Stimulated activated CD4-positive, alpha-beta T cell treated with anti-CD3 and anti-CD28 coated beads, Interleukin-2, amount 100 ng/mL, for 48 hours (primary cell): ENCODE results near the gene APOC1.
A peak's percentile ranks its signal among the peaks of the same experiment; 100 is the strongest.
"Not testable (repeated sequence)": the region's sequence is repeated elsewhere in the genome, so short reads cannot be mapped to it uniquely, and the experiment has no call there.

Experiments
- DNase-seq, 2 donors: peaks; one replicate each; pipeline ENCODE4 v3.0.0-alpha.2; 2020

The APOC1 gene

DNA sequence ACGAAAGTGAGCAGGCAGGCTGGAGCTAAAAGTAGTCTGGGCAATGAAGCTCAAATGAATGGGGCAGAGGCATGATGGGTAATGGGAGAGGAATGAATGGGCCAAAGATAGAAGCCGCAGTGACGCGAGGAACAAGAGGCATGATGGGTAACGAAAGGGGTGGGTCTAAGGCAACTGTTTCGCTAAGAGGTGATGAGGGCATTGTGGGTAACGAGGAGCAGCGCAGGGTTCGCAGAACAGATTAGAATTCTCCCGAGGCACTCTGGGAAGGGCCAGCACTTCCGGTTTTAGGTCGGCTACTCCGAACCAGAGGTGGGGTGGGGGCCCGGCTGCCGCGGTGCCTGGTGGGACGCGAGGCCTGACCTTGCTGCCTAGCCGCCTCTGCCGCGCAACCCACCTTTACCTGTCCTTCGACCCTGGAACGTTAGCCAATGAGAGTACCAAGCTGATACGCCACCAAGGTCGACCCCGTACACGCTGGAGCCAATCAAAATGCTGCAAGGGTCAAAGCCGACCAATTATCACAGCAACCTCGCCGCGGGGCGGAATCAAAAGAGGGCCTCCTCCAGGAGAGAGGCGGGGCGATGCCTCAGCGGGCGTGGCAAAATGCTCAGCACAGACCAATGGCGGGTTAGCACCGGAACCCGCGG, 23.9 kb upstream of the APOC1 start:
- DNase-seq, result no peak

DNA sequence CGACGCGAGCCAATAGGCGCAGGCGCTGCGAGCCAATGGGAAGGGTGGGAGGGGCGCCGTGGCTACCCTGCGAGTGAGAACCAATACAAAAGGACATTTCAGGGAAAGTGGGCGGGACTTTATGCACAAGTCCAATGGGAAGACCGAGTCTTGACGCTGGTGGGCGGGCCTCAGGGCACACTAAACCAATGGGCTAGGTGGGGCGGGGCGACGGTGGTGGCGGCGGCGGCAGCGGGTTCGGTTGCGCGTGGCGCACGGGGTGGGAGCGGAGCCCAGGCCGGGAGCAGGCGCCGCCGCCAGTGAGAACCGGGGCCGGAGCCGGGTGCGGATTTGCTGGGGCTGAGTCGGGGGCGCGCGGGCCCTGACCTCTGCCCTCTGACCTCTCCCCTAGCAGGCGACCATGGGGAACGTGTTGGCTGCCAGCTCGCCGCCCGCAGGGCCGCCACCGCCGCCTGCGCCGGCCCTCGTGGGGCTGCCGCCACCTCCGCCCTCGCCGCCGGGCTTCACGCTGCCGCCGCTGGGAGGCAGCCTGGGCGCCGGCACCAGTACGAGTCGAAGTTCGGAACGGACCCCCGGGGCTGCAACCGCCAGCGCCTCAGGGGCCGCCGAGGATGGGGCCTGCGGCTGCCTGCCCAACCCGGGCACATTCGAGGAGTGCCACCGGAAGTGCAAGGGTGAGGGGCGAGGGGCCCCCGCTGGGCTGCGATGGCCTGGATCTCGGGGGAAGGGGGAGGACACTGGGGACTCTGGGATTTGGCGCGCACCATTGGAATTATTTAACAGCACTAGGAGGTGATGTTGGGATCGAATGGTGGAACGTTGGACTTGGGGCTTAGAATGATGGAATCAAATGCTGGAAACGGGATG, 23.2 kb upstream of the APOC1 start, which contains the start of gene TOMM40:
Gene TOMM40, plus strand, starts transcription at position 239 of the 867 bp plus-strand sequence. Its CDS starts 162 bp downstream, at position 401.
- DNase-seq, result peak; percentile 99

DNA sequence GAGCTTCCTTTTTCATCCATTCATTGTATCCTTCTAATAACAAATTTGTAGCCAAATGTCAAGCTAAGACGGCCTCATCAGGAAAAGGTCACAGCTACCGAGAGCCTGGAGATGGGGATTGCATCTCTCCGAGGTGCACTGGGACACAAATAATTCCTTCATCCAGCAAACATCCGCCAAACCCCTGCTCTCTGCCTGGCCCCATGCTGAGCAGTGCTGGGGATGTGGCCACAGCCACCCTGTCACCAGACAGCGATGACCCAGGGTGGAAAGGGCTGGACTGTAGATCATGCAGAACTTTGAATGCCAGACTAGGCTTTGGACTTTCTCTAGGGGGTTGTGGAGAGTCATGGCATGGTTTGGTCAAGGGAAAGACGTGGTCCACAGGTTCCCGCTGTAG, 21.5 kb upstream of the APOC1 start:
- no peak for DNase-seq

DNA sequence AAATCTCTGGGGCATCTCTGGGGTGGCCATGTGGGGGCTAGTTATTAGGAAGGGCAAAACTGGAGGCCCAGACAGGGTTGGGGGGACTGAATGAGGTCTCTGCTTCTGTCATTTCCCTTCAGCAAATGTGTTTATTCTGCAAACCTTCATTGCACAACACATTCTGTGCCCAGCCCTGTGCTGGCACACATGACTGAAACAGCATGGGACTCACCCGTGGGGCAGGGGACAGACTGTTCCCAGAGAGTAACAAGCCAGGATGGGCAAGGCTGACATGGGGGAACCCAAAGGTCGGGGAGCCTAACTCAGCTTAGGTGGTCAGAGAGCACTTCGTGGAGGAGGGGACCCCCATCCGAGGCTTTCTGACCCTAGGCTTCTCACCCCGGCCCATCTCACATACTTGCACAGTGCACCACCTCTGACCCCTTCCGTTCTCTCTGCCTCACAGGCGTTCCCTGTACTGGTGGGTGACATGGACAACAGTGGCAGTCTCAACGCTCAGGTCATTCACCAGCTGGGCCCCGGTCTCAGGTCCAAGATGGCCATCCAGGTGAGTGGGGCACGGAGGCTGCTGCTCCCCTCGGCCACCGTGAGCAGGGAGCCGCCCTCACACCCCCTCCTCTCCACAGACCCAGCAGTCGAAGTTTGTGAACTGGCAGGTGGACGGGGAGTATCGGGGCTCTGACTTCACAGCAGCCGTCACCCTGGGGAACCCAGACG, 20.9 kb upstream of the APOC1 start:
- DNase-seq, result no peak

DNA sequence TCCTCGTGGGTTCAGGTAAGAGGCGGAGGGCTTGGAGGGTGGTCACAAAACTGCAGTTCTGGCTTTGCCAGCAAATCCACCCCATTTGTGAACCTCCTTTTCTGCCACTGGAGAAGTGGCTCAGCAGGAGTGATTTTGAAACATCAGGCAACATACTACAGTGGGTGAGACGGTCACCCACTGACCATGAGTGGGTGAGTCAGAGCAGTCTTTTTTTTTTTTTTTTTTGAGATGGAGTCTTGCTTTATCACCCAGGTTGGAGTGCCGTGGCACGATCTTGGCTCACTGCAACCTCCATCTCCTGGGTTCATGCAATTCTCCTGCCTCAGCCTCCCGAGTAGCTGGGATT, 20.4 kb upstream of the APOC1 start:
- DNase-seq, result no peak

DNA sequence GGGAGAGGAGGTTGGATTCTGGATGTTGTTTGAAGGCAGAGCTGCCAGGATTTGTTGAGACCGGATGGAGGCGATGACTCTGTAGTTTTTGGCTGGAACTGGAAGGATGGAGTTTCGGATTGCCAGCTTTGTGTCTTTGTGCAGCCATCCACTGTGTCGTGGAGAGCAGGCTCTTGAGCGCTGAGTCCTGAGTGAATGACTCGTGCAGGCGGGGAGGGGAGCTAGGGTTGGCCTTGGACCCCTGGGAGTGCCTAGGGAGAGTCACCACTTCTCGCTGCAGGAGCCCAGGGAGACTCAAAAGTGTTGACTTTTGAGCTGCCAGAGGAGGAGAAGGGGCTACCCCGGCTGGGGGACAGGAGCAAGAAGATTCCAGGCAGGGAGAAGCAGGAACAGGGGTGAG, 19.5 kb upstream of the APOC1 start:
- no peak for DNase-seq

DNA sequence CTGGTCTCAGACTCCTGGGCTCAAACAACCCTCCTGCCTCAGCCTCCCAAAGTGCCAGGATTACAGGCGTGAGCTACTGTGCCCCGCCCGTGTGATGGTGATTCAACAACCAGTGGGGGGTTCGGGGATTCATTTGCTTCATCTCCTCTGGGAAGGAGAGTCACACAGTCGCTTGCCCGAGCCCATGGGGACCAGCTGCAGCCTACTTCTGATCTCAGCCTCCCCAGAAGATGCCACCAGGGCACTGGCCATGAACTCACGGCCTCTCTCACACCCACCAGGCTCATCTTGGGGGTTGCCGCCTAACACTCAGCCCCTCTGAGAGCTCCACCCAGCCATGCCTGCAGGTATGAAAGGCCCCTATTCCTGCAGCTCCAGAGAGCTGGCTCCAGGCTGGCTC, 16.6 kb upstream of the APOC1 start:
- DNase-seq, result no peak

DNA sequence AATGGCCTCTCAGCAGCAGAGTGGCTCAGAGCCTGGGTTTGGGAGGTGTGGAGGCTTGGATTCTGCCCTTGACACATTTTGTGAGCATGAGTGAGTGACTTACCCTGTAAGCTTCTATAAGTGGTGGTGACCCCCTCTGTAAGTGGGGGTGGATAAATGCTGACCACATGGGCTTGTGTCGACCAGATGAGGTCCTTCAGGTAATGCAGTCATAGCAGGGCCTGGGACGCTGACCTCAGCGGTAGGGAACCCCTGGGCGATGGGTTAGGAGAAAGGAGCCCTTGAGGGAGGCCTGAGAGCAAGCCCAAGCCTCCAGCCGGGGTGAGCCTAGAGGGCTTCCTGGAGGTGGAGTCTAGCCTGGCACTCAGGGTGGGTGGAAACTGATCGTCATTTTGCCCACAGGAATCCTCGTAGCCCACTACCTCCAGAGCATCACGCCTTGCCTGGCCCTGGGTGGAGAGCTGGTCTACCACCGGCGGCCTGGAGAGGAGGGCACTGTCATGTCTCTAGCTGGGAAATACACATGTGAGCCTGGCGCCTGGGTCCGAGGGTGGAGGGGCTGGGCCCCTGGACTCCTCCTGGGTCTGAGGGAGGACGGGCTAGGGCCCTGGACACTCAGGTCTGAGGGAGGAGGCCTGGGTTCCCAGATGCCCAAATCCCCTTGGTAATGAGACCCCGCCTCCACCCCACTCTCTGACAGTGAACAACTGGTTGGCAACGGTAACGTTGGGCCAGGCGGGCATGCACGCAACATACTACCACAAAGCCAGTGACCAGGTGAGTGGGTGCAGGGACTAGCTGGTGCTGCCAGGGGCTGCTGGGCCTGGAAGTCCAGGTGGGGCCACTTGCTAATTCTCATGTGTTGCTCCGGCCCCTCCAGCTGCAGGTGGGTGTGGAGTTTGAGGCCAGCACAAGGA, 13.8 kb upstream of the APOC1 start:
- no peak for DNase-seq

DNA sequence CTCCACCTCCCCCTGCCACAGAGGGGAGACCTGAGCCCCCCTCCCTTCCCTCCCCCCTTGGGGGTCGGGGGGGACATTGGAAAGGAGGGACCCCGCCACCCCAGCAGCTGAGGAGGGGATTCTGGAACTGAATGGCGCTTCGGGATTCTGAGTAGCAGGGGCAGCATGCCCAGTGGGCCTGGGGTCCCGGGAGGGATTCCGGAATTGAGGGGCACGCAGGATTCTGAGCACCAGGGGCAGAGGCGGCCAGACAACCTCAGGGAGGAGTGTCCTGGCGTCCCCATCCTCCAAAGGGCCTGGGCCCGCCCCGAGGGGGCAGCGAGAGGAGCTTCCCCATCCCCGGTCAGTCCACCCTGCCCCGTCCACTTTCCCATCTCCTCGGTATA, 11.2 kb upstream of the APOC1 start:
- DNase-seq, result no peak

DNA sequence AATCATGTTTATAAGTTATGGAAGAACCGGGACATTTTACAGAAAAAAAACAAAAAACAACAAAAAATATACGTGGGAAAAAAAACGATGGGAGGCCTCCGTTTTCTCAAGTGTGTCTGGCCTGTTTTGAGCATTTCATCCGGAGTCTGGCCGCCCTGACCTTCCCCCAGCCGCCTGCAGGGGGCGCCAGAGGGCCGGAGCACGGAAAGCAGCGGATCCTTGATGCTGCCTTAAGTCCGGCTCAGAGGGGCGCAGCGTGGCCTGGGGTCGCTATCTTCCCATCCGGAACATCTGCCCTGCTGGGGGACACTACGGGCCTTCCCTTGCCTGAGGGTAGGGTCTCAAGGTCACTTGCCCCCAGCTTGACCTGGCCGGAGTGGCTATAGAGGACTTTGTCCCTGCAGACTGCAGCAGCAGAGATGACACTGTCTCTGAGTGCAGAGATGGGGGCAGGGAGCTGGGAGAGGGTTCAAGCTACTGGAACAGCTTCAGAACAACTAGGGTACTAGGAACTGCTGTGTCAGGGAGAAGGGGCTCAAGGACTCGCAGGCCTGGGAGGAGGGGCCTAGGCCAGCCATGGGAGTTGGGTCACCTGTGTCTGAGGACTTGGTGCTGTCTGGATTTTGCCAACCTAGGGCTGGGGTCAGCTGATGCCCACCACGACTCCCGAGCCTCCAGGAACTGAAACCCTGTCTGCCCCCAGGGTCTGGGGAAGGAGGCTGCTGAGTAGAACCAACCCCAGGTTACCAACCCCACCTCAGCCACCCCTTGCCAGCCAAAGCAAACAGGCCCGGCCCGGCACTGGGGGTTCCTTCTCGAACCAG, 10.6 kb upstream of the APOC1 start:
- peak; percentile 82 to 88 for DNase-seq

DNA sequence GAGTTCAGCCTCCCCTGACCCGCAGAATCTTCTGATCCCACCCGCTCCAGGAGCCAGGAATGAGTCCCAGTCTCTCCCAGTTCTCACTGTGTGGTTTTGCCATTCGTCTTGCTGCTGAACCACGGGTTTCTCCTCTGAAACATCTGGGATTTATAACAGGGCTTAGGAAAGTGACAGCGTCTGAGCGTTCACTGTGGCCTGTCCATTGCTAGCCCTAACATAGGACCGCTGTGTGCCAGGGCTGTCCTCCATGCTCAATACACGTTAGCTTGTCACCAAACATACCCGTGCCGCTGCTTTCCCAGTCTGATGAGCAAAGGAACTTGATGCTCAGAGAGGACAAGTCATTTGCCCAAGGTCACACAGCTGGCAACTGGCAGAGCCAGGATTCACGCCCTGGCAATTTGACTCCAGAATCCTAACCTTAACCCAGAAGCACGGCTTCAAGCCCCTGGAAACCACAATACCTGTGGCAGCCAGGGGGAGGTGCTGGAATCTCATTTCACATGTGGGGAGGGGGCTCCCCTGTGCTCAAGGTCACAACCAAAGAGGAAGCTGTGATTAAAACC, 9.9 kb upstream of the APOC1 start:
- peak in 1 of 2 donors; percentile 13 for DNase-seq

DNA sequence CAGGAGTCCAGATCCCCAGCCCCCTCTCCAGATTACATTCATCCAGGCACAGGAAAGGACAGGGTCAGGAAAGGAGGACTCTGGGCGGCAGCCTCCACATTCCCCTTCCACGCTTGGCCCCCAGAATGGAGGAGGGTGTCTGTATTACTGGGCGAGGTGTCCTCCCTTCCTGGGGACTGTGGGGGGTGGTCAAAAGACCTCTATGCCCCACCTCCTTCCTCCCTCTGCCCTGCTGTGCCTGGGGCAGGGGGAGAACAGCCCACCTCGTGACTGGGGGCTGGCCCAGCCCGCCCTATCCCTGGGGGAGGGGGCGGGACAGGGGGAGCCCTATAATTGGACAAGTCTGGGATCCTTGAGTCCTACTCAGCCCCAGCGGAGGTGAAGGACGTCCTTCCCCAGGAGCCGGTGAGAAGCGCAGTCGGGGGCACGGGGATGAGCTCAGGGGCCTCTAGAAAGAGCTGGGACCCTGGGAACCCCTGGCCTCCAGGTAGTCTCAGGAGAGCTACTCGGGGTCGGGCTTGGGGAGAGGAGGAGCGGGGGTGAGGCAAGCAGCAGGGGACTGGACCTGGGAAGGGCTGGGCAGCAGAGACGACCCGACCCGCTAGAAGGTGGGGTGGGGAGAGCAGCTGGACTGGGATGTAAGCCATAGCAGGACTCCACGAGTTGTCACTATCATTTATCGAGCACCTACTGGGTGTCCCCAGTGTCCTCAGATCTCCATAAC, 8.8 kb upstream of the APOC1 start, which contains the start of gene APOE:
Gene APOE, plus strand, starts transcription at position 360 of the 724 bp plus-strand sequence. CDS start 829 bp downstream, outside the sequence.
- DNase-seq, result no peak

DNA sequence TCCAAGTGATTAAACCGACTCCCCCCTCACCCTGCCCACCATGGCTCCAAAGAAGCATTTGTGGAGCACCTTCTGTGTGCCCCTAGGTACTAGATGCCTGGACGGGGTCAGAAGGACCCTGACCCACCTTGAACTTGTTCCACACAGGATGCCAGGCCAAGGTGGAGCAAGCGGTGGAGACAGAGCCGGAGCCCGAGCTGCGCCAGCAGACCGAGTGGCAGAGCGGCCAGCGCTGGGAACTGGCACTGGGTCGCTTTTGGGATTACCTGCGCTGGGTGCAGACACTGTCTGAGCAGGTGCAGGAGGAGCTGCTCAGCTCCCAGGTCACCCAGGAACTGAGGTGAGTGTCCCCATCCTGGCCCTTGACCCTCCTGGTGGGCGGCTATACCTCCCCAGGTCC, 6.8 kb upstream of the APOC1 start:
- no peak for DNase-seq

DNA sequence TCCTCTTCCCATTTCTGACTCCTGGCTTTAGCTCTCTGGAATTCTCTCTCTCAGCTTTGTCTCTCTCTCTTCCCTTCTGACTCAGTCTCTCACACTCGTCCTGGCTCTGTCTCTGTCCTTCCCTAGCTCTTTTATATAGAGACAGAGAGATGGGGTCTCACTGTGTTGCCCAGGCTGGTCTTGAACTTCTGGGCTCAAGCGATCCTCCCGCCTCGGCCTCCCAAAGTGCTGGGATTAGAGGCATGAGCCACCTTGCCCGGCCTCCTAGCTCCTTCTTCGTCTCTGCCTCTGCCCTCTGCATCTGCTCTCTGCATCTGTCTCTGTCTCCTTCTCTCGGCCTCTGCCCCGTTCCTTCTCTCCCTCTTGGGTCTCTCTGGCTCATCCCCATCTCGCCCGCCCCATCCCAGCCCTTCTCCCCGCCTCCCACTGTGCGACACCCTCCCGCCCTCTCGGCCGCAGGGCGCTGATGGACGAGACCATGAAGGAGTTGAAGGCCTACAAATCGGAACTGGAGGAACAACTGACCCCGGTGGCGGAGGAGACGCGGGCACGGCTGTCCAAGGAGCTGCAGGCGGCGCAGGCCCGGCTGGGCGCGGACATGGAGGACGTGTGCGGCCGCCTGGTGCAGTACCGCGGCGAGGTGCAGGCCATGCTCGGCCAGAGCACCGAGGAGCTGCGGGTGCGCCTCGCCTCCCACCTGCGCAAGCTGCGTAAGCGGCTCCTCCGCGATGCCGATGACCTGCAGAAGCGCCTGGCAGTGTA, 6.2 kb upstream of the APOC1 start:
- DNase-seq, result no peak

DNA sequence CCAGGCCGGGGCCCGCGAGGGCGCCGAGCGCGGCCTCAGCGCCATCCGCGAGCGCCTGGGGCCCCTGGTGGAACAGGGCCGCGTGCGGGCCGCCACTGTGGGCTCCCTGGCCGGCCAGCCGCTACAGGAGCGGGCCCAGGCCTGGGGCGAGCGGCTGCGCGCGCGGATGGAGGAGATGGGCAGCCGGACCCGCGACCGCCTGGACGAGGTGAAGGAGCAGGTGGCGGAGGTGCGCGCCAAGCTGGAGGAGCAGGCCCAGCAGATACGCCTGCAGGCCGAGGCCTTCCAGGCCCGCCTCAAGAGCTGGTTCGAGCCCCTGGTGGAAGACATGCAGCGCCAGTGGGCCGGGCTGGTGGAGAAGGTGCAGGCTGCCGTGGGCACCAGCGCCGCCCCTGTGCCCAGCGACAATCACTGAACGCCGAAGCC, 5.6 kb upstream of the APOC1 start:
- no peak for DNase-seq

DNA sequence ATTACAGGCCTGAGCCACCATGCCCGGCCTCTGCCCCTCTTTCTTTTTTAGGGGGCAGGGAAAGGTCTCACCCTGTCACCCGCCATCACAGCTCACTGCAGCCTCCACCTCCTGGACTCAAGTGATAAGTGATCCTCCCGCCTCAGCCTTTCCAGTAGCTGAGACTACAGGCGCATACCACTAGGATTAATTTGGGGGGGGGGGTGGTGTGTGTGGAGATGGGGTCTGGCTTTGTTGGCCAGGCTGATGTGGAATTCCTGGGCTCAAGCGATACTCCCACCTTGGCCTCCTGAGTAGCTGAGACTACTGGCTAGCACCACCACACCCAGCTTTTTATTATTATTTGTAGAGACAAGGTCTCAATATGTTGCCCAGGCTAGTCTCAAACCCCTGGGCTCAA, 4.6 kb upstream of the APOC1 start:
- no peak for DNase-seq

DNA sequence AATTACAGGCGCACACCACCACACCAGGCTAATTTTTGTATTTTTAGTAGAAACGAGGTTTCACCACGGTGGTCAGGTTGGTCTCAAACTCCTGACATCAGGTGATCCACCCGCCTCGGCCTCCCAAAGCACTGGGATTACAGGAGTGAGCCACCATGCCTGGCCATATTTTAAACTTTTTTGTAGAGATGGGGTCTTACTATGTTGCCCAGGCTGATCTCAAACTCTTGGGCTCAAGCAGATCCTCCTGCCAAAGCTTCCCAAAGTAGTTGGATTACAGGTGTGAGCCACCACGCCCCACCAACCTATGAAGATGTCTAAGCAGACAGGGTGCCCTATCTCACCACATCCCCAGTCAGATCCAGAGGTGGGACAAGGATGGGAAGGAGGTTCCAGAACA, 2.5 kb upstream of the APOC1 start:
- DNase-seq, result not testable (repeated sequence)

DNA sequence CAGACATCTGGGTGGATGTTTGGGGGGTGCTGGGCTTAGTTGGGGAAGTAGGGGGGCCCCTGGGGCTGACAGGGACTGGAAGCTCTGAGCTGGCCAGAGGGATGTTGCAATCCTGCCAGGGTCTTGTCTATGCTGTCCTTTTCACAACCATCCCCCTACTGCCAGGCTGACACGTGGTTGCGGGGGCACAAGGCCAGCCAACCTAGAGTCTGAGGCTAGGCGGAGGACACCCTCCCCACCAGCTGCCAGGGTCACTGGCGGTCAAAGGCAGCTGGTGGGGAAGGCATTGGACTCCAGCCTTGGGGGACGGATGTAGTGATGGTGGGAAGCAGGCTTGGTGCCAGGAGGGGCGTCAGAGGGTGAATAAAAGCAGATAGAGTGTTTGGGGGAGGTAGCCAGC, 1.6 kb upstream of the APOC1 start:
- no peak for DNase-seq

DNA sequence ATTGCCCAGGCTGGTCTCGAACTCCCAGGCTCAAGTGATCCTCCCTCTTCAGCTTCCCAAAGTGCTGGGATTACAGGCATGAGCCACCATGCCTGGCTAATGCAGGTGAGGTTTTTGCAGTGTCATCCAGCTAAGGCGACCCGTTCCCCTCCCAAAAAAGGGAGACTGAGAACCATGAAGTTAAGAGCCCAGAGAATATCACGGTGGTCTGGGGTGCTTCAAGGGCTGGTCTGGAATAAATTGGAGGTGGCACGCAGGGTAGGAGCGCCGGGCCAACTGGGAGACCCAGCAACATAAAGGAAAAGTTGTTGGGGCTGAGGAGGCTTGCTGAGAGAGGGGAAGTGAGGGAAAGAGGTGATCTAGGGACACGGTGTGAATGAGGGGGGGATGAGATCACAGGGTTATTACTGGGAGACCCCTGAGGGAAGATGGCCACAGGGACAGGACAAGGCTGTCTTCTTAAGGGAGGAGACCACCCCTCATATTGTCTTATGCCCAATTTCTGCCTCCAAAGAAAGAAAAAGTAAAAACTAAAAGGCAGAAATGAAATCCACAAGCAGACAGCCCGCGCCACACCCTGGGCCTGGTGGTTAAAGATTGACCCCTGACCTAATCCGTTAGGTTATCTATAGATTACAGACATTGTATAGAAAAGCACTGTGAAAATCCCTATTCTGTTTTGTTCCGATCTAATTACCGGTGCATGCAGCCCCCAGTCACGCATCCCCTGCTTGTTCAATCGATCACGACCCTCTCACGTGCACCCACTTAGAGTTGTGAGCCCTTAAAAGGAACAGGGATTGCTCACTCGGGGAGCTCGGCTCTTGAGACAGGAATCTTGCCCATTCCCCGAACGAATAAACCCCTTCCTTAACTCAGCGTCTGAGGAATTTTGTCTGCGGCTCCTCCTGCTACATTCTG, 636 bp upstream of the APOC1 start:
- DNase-seq, result not testable (repeated sequence)
